GM21619 (cell line): ENCODE results near the gene TBC1D22A.

Experiments used
- ATAC-seq: cut with Tn5 transposase; IDR thresholded peaks from one replicate; pipeline ENCODE4 v1.9.1; 2021; ENCODE audit not compliant: unreplicated experiment

TBC1D22A gene

GRCh38 chr22:46922037-46922436, 159.6 kb downstream of the TBC1D22A start:
- no peak for ATAC-seq

GRCh38 chr22:46923394-46923793, 160.9 kb downstream of the TBC1D22A start:
- no peak for ATAC-seq

GRCh38 chr22:46925818-46926217, 163.4 kb downstream of the TBC1D22A start:
- no peak for ATAC-seq

- ATAC-seq = no peak
Measured at GRCh38 chr22:46929046-46929709, 166.7 kb downstream of the TBC1D22A start.

- ATAC-seq = no peak
Measured at GRCh38 chr22:46929710-46930204, 167.3 kb downstream of the TBC1D22A start.

GRCh38 chr22:46931414-46931813, 169.0 kb downstream of the TBC1D22A start:
- ATAC-seq = no peak

GRCh38 chr22:46931881-46932280, 169.4 kb downstream of the TBC1D22A start:
- ATAC-seq = no peak

GRCh38 chr22:46933040-46933930, 170.8 kb downstream of the TBC1D22A start:
- no peak for ATAC-seq

GRCh38 chr22:46934172-46934745, 171.8 kb downstream of the TBC1D22A start:
- no peak for ATAC-seq

- peak; percentile 58 for ATAC-seq
Measured at GRCh38 chr22:46934746-46935491, 172.5 kb downstream of the TBC1D22A start.

GRCh38 chr22:46935506-46936377, 173.3 kb downstream of the TBC1D22A start:
- ATAC-seq = no peak

GRCh38 chr22:46936378-46936903, 174.0 kb downstream of the TBC1D22A start:
- ATAC-seq = no peak

GRCh38 chr22:46937185-46937584, 174.7 kb downstream of the TBC1D22A start:
- ATAC-seq = no peak

- no peak for ATAC-seq
Measured at GRCh38 chr22:46937939-46938338, 175.5 kb downstream of the TBC1D22A start.

GRCh38 chr22:46941968-46942798, 179.7 kb downstream of the TBC1D22A start:
- ATAC-seq = no peak

GRCh38 chr22:46942799-46943785, 180.6 kb downstream of the TBC1D22A start:
- no peak for ATAC-seq

- ATAC-seq = no peak
Measured at GRCh38 chr22:46945481-46945880, 183.0 kb downstream of the TBC1D22A start.
